PFSK-1 (cell line): ENCODE results near the gene EPHA5.

Experiments
- FOXP2 ChIP-seq: optimal IDR thresholded peaks from 2 replicates; pipeline ENCODE3; 2011; ENCODE audit warnings: borderline replicate concordance, control low read depth, inconsistent platforms; ENCODE audit not compliant: insufficient read depth; ENCODE audit errors: extremely low read length, extremely low read depth
- POLR2AphosphoS5 ChIP-seq: IDR thresholded peaks from 2 replicates; pipeline ENCODE4 v1.6.1; 2012; ENCODE audit warnings: low read depth, mild to moderate bottlenecking, control low read depth, low read length, moderate library complexity
- REST ChIP-seq, 2 experiments: IDR thresholded peaks; 2 replicates each; pipeline versions ENCODE4 v1.6.1 to v1.8.0; 2011 to 2012; ENCODE audit warnings: low read depth in 2 of 2, low read length in 2 of 2, control low read depth in 1 of 2, inconsistent platforms in 1 of 2, mild to moderate bottlenecking in 1 of 2, moderate library complexity in 1 of 2; ENCODE audit not compliant: insufficient read depth in 1 of 2
- TAF1 ChIP-seq: IDR thresholded peaks from 2 replicates; pipeline ENCODE4 v1.6.1; 2012; ENCODE audit warnings: low read length, control low read depth, borderline replicate concordance; ENCODE audit not compliant: insufficient read depth

GRCh38 chr4:65546882-65547416 lies 123.3 kb downstream of the EPHA5 start:
- TF ChIP-seq REST (IDR thresholded peaks at IDR 0.05; ENCODE audit: insufficient read depth in 1 of 2, low read depth in 2 of 2, low read length in 2 of 2) (no peak), POLR2AphosphoS5 (no peak), TAF1 (no peak), FOXP2 (no peak)
